GM12878 (cell line): ENCODE data around the gene TXNDC17. TPM values are rescaled to one million over a fixed set of nuclear protein-coding genes. Genes with fewer than 3 reads are reported as not detected.

Experiments
- ATAC-seq: fragments of 200-7000 bp; cut with Tn5 transposase; 3 replicates; pipeline ENCODE4 v1.9.1; 2020; ENCODE audit warnings: mild to moderate bottlenecking, moderate library complexity
- BruUV-seq: library from RNA; stranded (reverse); fragments of 400-500 nt; replicated peaks from 2 replicates; lab custom pipeline; 2021; lab: Mats Ljungman, UMichigan
- CTCF ChIA-PET: fragments of 300-600 bp; sonication (Branson Sonifier 250); formaldehyde crosslinking; extraction: SDS; loops from one replicate; lab custom pipeline; 2021; ENCODE audit warnings: inconsistent platforms; lab: Yijun Ruan, JAX
- POLR2A ChIA-PET: fragments of 350-600 bp; formaldehyde crosslinking; extraction: SDS; loops from one replicate; lab custom pipeline; 2021; ENCODE audit warnings: inconsistent platforms; lab: Charles Lee
- RAD21 ChIA-PET: fragments of 300-600 bp; sonication (Branson Sonifier 250); formaldehyde crosslinking; loops from one replicate; lab custom pipeline; 2023; ENCODE audit warnings: antibody characterized with exemption; ENCODE audit not compliant: unreplicated experiment; lab: Charles Lee
- SMC1A ChIA-PET: fragments of 300-600 bp; sonication (Branson Sonifier 250); formaldehyde crosslinking; loops from one replicate; lab custom pipeline; 2023; ENCODE audit not compliant: unreplicated experiment, uncharacterized antibody; lab: Charles Lee
- DNase-seq: peaks from one replicate; pipeline ENCODE4 v3.0.0-alpha.2; 2011; ENCODE audit warnings: low read depth, low spot score
- FAIRE-seq: peaks from 3 replicates; lab custom pipeline; 2011; peaks lifted over from hg19 to GRCh38; lab: Jason Lieb, UNC
- H2AFZ ChIP-seq: 2 replicates; pipeline ENCODE4 v1.6.0; 2011; ENCODE audit warnings: low read depth, low read length, control low read depth; ENCODE audit not compliant: control insufficient read depth
- H3K27ac ChIP-seq: 2 replicates; pipeline ENCODE4 v1.5.1; 2011; ENCODE audit warnings: control low read depth; ENCODE audit not compliant: control insufficient read depth, insufficient read depth
- H3K27me3 ChIP-seq, 2 experiments: replicated peaks in 1 of 2; 2 replicates each; pipeline versions ENCODE4 v1.6.0 to v1.6.1; 2011; ENCODE audit warnings: low read length in 1 of 2; ENCODE audit not compliant: control insufficient read depth in 2 of 2, insufficient read depth in 2 of 2
- H3K36me3 ChIP-seq, 2 experiments: 2 replicates each; pipeline ENCODE4 v1.5.1; 2011; ENCODE audit warnings: low read length in 1 of 2; ENCODE audit not compliant: control insufficient read depth in 2 of 2, insufficient read depth in 2 of 2
- H3K4me1 ChIP-seq: 2 replicates; pipeline ENCODE4 v1.6.1; 2011; ENCODE audit warnings: mild to moderate bottlenecking, low read length, moderate library complexity, mixed read lengths; ENCODE audit not compliant: control insufficient read depth, insufficient read depth
- H3K4me2 ChIP-seq: 2 replicates; pipeline ENCODE4 v1.6.0; 2011; ENCODE audit warnings: control low read depth; ENCODE audit not compliant: control insufficient read depth, insufficient read depth
- H3K4me3 ChIP-seq: fragments of 200-600 bp; sonication (generic); 2 replicates; pipeline ENCODE4 v1.5.1; 2016
- H3K79me2 ChIP-seq: 2 replicates; pipeline ENCODE4 v1.6.0; 2011; ENCODE audit warnings: low read length; ENCODE audit not compliant: control insufficient read depth, insufficient read depth
- H3K9ac ChIP-seq: 2 replicates; pipeline ENCODE4 v1.8.0; 2011; ENCODE audit warnings: low read length, control low read depth, mixed read lengths; ENCODE audit not compliant: control insufficient read depth, insufficient read depth
- H3K9me3 ChIP-seq: replicated peaks from 3 replicates; pipeline ENCODE4 v1.5.1; 2011; ENCODE audit warnings: mild to moderate bottlenecking, low read length; ENCODE audit not compliant: control insufficient read depth, insufficient read depth
- H4K20me1 ChIP-seq: 2 replicates; pipeline ENCODE4 v1.6.0; 2011; ENCODE audit not compliant: control insufficient read depth, insufficient read depth
- BCL11A ChIP-seq: IDR thresholded peaks from 2 replicates; pipeline ENCODE4 v1.6.1; 2011; ENCODE audit warnings: low read depth, low read length
- DPF2 ChIP-seq: fragments of 450-650 bp; IDR thresholded peaks from 2 replicates; pipeline ENCODE4 v1.6.1; 2017; ENCODE audit warnings: mild to moderate bottlenecking
- EP300 ChIP-seq, 2 experiments: fragments of 150-350 bp in 1 of 2; IDR thresholded peaks; 2 replicates each; pipeline ENCODE4 v1.6.1; 2011 to 2012; ENCODE audit warnings: low read depth in 2 of 2, low read length in 2 of 2, borderline replicate concordance in 1 of 2, improper control_type of control experiment in 1 of 2, inconsistent platforms in 1 of 2; ENCODE audit not compliant: control insufficient read depth in 1 of 2
- FOXK2 ChIP-seq: fragments of 450-650 bp; IDR thresholded peaks from 2 replicates; pipeline ENCODE4 v1.6.1; 2017; ENCODE audit warnings: mild to moderate bottlenecking, moderate library complexity
- IKZF2 ChIP-seq, 2 experiments: fragments of 450-650 bp; IDR thresholded peaks; 2 replicates each; pipeline ENCODE4 v1.6.1; 2017; ENCODE audit warnings: mild to moderate bottlenecking in 2 of 2, moderate library complexity in 2 of 2
- MXI1 ChIP-seq: fragments of 150-350 bp; IDR thresholded peaks from 2 replicates; pipeline ENCODE4 v1.6.1; 2011; ENCODE audit warnings: low read depth, mild to moderate bottlenecking, inconsistent platforms, low read length, improper control_type of control experiment
- NR2C1 ChIP-seq: fragments of 450-650 bp; IDR thresholded peaks from 2 replicates; pipeline ENCODE4 v1.6.1; 2017; ENCODE audit warnings: antibody characterized with exemption, mild to moderate bottlenecking, moderate library complexity
- PAX5 ChIP-seq: IDR thresholded peaks from 2 replicates; pipeline ENCODE4 v1.6.1; 2011; ENCODE audit warnings: low read depth, low read length, borderline replicate concordance
- RUNX3 ChIP-seq: IDR thresholded peaks from 2 replicates; pipeline ENCODE4 v1.6.1; 2012; ENCODE audit warnings: low read length, inconsistent platforms
- SIN3A ChIP-seq: IDR thresholded peaks from 2 replicates; pipeline ENCODE4 v1.6.1; 2012; ENCODE audit warnings: low read depth, low read length, improper control_type of control experiment
- SUPT20H ChIP-seq: IDR thresholded peaks from 2 replicates; pipeline ENCODE4 v1.6.1; 2011; ENCODE audit warnings: low read depth, mild to moderate bottlenecking, low read length, moderate library complexity, borderline replicate concordance; ENCODE audit not compliant: control insufficient read depth
- TCF3 ChIP-seq: IDR thresholded peaks from 2 replicates; pipeline ENCODE4 v1.6.1; 2012; ENCODE audit warnings: low read depth, mild to moderate bottlenecking, low read length, borderline replicate concordance; ENCODE audit not compliant: insufficient read depth
- ZZZ3 ChIP-seq: IDR thresholded peaks from 2 replicates; pipeline ENCODE4 v1.6.1; 2011; ENCODE audit warnings: low read depth; ENCODE audit not compliant: control insufficient read depth, insufficient read length
- WGBS: methylation state at CpG from one replicate; pipeline ENCODE4 v1.1.6; 2016; ENCODE audit warnings: low lambda C conversion rate; ENCODE audit not compliant: insufficient replicate concordance, insufficient coverage; ENCODE audit errors: missing lambda C conversion rate; 5-methylcytosine and 5-hydroxymethylcytosine counted together
- in situ Hi-C: fragments of 300-500 bp; cut with MboI; formaldehyde crosslinking; loops from 9 replicates; pipeline ENCODE4 v1.14.3; 2018; ENCODE audit warnings: mixed read lengths
- intact Hi-C: fragments of 100-400 bp; cut with micrococcal nuclease; formaldehyde crosslinking; loops from one replicate; pipeline ENCODE4 v1.14.2; 2022; ENCODE audit not compliant: unreplicated experiment
- polyA plus RNA-seq, 11 experiments: library from polyadenylated mRNA; depleted of rRNA in 4 of 11; unstranded in 6 of 11; stranded (reverse) in 5 of 11; fragments of >200 nt; fragmentation: Nextera tagmentation in 4 of 11; fragmentation: Illumina TruSeq in 1 of 11; extraction: Ambion mirVana in 4 of 11; extraction: Trizol in 1 of 11; gene quantifications; 1 replicate in 1 of 11; 2 replicates in 10 of 11; pipeline versions ENCODE4 v1.2.1 to v1.2.3, GENCODE V29; 2011 to 2016; ENCODE audit warnings: inconsistent platforms in 2 of 11, missing spikeins in 2 of 11, low read depth in 1 of 11
- total RNA-seq, 4 experiments: library from RNA; depleted of rRNA in 3 of 4; stranded (reverse); fragments of >200 nt in 3 of 4; fragmentation: Illumina TruSeq in 1 of 4; extraction: Trizol in 1 of 4; gene quantifications; 2 replicates each; pipeline versions ENCODE4 v1.2.1 to v1.2.3, GENCODE V29; 2013 to 2021
- TF ChIP-seq, protein P1 (sequence below): fragments of 450-650 bp; IDR thresholded peaks from 2 replicates; pipeline ENCODE4 v1.6.1; 2016; ENCODE audit warnings: mild to moderate bottlenecking
- TF ChIP-seq, protein P2 (sequence below): IDR thresholded peaks from 2 replicates; pipeline ENCODE4 v1.6.1; 2011; ENCODE audit warnings: borderline replicate concordance, low read depth, mild to moderate bottlenecking, moderate library complexity, mixed read lengths, low read length; ENCODE audit not compliant: insufficient read depth; ENCODE audit errors: extremely low read length
- TF ChIP-seq, protein P3 (sequence below): IDR thresholded peaks from 2 replicates; pipeline ENCODE4 v1.6.1; 2012; ENCODE audit warnings: mild to moderate bottlenecking, low read depth, low read length

The TXNDC17 gene
- total and polyA plus RNA-seq, 10 of the 15 experiments (the other 5 are each of a cell fraction or from before 2014, with no cell fraction given): 124 to 957 (median 216) TPM

DNA sequence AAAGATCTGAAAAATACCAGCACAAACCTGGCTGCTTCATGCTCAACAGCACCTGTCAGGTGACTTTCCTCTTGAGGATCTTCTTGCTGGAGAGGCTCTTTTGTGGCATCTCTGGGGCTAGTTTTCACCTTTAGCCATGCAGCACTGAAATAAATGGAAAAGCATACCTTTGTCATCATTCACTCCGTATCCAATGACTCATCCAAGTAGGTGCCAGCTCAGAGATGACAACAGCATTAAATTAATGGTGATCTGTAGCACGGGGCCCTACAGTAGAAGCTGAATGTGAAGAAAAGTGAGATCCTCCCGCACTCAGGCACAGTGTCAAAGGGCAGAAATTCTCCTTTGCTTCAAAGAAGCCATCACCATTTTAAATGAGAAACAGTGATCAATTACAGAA is 32.5 kb upstream of the TXNDC17 start (continued):
- no peak for TF ChIP-seq MXI1
- TF ChIP-seq DPF2: no peak
- TF ChIP-seq, protein P1, sequence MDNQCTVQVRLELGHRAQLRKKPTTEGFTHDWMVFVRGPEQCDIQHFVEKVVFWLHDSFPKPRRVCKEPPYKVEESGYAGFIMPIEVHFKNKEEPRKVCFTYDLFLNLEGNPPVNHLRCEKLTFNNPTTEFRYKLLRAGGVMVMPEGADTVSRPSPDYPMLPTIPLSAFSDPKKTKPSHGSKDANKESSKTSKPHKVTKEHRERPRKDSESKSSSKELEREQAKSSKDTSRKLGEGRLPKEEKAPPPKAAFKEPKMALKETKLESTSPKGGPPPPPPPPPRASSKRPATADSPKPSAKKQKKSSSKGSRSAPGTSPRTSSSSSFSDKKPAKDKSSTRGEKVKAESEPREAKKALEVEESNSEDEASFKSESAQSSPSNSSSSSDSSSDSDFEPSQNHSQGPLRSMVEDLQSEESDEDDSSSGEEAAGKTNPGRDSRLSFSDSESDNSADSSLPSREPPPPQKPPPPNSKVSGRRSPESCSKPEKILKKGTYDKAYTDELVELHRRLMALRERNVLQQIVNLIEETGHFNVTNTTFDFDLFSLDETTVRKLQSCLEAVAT: no peak
- no peak for TF ChIP-seq BCL11A
- no peak for TF ChIP-seq SIN3A
- TF ChIP-seq NR2C1: no peak

DNA sequence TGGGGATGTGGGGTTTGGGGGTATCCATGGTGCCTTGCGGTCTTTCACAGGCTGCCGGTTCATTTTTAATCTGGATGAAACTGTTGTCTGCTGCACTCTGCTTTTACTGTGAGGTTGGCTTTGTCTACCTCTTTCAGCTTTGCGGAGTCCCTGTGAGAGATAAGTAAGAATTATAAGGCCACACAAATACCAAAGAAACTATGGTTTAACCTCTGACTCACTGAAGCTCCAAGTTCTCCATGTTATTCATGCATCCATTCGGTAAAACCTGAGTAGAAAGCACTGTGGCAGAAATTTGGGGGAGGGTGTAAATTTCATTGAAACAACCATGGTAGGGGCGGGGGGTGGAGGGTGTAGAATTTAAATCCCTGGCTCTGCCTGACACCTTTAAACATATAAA is 30.8 kb upstream of the TXNDC17 start:
- Histone ChIP-seq H2AFZ (no peak overlapping the region), H3K4me1 (no peaks in the 10 kb centered on the region), H3K4me3 (no peak overlapping the region), H3K9me3 (no peaks in the 10 kb centered on the region), H3K36me3 (peaks cover 5 to 20% of the 10 kb centered on the region in 2 experiments), H3K4me2 (no peak overlapping the region), H3K27ac (no peak overlapping the region), H4K20me1 (no peaks in the 10 kb centered on the region; the same call in 1 of the 2 replicates), H3K79me2 (no peaks in the 10 kb centered on the region), H3K27me3 (no peaks in the 10 kb centered on the region), H3K9ac (no peak overlapping the region)
- FAIRE-seq (no peak), DNase-seq (no peak), ATAC-seq (no peak)
- in situ Hi-C loops (no loop called here), intact Hi-C loops (no loop called here)
- WGBS: 99% methylated on average over 5 of the region's 5 CpGs
- CTCF ChIA-PET: interaction anchor here (0.6 kb wide), 1 partner anchor 89 kb away, joined by 3 read pairs; no protein-coding TSS in a partner anchor
- BruUV-seq: no TSS peak
- RAD21 ChIA-PET: no interaction called here
- POLR2A ChIA-PET: interaction anchor here (0.7 kb wide), 1 partner anchor 44 kb away, joined by 3 read pairs; no protein-coding TSS in a partner anchor
- SMC1A ChIA-PET: no interaction called here
- no peak for TF ChIP-seq TCF3
- TF ChIP-seq, protein P2, sequence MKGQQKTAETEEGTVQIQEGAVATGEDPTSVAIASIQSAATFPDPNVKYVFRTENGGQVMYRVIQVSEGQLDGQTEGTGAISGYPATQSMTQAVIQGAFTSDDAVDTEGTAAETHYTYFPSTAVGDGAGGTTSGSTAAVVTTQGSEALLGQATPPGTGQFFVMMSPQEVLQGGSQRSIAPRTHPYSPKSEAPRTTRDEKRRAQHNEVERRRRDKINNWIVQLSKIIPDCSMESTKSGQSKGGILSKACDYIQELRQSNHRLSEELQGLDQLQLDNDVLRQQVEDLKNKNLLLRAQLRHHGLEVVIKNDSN: no peak
- no peak for TF ChIP-seq PAX5
- no peak for TF ChIP-seq EP300 (IDR thresholded peaks at IDR 0.05; ENCODE audit: borderline replicate concordance in 1 of 2, control insufficient read depth in 1 of 2, low read depth in 2 of 2, low read length in 2 of 2)
- no peak for TF ChIP-seq SUPT20H
- TF ChIP-seq, protein P3, sequence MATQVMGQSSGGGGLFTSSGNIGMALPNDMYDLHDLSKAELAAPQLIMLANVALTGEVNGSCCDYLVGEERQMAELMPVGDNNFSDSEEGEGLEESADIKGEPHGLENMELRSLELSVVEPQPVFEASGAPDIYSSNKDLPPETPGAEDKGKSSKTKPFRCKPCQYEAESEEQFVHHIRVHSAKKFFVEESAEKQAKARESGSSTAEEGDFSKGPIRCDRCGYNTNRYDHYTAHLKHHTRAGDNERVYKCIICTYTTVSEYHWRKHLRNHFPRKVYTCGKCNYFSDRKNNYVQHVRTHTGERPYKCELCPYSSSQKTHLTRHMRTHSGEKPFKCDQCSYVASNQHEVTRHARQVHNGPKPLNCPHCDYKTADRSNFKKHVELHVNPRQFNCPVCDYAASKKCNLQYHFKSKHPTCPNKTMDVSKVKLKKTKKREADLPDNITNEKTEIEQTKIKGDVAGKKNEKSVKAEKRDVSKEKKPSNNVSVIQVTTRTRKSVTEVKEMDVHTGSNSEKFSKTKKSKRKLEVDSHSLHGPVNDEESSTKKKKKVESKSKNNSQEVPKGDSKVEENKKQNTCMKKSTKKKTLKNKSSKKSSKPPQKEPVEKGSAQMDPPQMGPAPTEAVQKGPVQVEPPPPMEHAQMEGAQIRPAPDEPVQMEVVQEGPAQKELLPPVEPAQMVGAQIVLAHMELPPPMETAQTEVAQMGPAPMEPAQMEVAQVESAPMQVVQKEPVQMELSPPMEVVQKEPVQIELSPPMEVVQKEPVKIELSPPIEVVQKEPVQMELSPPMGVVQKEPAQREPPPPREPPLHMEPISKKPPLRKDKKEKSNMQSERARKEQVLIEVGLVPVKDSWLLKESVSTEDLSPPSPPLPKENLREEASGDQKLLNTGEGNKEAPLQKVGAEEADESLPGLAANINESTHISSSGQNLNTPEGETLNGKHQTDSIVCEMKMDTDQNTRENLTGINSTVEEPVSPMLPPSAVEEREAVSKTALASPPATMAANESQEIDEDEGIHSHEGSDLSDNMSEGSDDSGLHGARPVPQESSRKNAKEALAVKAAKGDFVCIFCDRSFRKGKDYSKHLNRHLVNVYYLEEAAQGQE: no peak
- TF ChIP-seq IKZF2 (IDR thresholded peaks at IDR 0.05): no peak
- no peak for TF ChIP-seq ZZZ3
- no peak for TF ChIP-seq FOXK2
- TF ChIP-seq RUNX3: no peak
